WTC11 (cell line): ENCODE measurements around the gene AMOTL1. TPM values are rescaled to one million over a fixed set of nuclear protein-coding genes. Genes with fewer than 3 reads are reported as not detected.

Experiments
- ATAC-seq: fragments of 200-7000 bp; cut with Tn5 transposase; 2 replicates; pipeline ENCODE4 v1.10.0; 2021; ENCODE audit warnings: mild to moderate bottlenecking, moderate library complexity
- CTCF ChIA-PET: fragments of 300-600 bp; sonication (Branson Sonifier 250); formaldehyde crosslinking; loops from one replicate; lab custom pipeline; 2021; ENCODE audit warnings: antibody characterized with exemption; lab: Charles Lee
- POLR2A ChIA-PET: fragments of 350-600 bp; sonication (Branson Sonifier 250); formaldehyde crosslinking; loops from one replicate; lab custom pipeline; 2021; ENCODE audit warnings: antibody characterized with exemption; lab: Charles Lee
- DNase-seq: peaks from one replicate; pipeline ENCODE4 v3.0.0; 2021; ENCODE audit warnings: low spot score
- H3K27ac Mint-ChIP-seq: 2 replicates; pipeline ENCODE4 v1.8.0; 2021; ENCODE audit warnings: mixed read lengths
- H3K27me3 Mint-ChIP-seq: 2 replicates; pipeline ENCODE4 v1.8.0; 2021; ENCODE audit warnings: low read depth, mild to moderate bottlenecking, moderate library complexity, mixed read lengths
- H3K36me3 Mint-ChIP-seq: 2 replicates; pipeline ENCODE4 v1.8.0; 2021; ENCODE audit warnings: mixed read lengths
- H3K4me1 Mint-ChIP-seq: 2 replicates; pipeline ENCODE4 v1.8.0; 2022; ENCODE audit warnings: mixed read lengths
- H3K4me3 Mint-ChIP-seq: 2 replicates; pipeline ENCODE4 v1.8.0; 2021; ENCODE audit warnings: mild to moderate bottlenecking, moderate library complexity, mixed read lengths
- H3K9me3 Mint-ChIP-seq: 2 replicates; pipeline ENCODE4 v1.8.0; 2021; ENCODE audit warnings: mixed read lengths
- CDX4 ChIP-seq: fragments of 250-450 bp; sonication (Bioruptor Pico); IDR thresholded peaks from 2 replicates; pipeline ENCODE4 v1.9.0; 2021; ENCODE audit warnings: moderate library complexity, mild to moderate bottlenecking, inconsistent platforms, borderline replicate concordance
- CREB1 ChIP-seq: sonication (generic); formaldehyde crosslinking; IDR thresholded peaks from 2 replicates; pipeline ENCODE4 v1.8.0; 2023; ENCODE audit warnings: mild to moderate bottlenecking, missing genetic modification reagents
- E2F4 ChIP-seq: sonication (generic); formaldehyde crosslinking; IDR thresholded peaks from 2 replicates; pipeline ENCODE4 v1.8.1; 2022; ENCODE audit warnings: low read depth, mild to moderate bottlenecking, moderate library complexity, missing genetic modification reagents, borderline replicate concordance
- E2F5 ChIP-seq: sonication (generic); formaldehyde crosslinking; IDR thresholded peaks from 2 replicates; pipeline ENCODE4 v1.8.1; 2022; ENCODE audit warnings: mild to moderate bottlenecking, moderate library complexity, missing genetic modification reagents
- ERG ChIP-seq: fragments of 250-450 bp; sonication (Bioruptor Pico); IDR thresholded peaks from 2 replicates; pipeline ENCODE4 v1.8.0; 2021; ENCODE audit warnings: mild to moderate bottlenecking
- FOXJ3 ChIP-seq: sonication (generic); formaldehyde crosslinking; IDR thresholded peaks from 2 replicates; pipeline ENCODE4 v1.9.0; 2021; ENCODE audit warnings: missing genetic modification reagents, mild to moderate bottlenecking, borderline replicate concordance
- FOXK1 ChIP-seq: sonication (generic); formaldehyde crosslinking; IDR thresholded peaks from 2 replicates; pipeline ENCODE4 v1.8.0; 2022; ENCODE audit warnings: mild to moderate bottlenecking, moderate library complexity, missing genetic modification reagents
- FOXP1 ChIP-seq: sonication (generic); formaldehyde crosslinking; IDR thresholded peaks from 2 replicates; pipeline ENCODE4 v1.8.0; 2022; ENCODE audit warnings: missing genetic modification reagents, mild to moderate bottlenecking, moderate library complexity, borderline replicate concordance
- GRHL2 ChIP-seq: fragments of 250-450 bp; sonication (Bioruptor Pico); IDR thresholded peaks from 2 replicates; pipeline ENCODE4 v1.8.0; 2022; ENCODE audit warnings: mild to moderate bottlenecking, moderate library complexity; ENCODE audit not compliant: insufficient replicate concordance, severe bottlenecking
- HMGXB4 ChIP-seq: sonication (generic); formaldehyde crosslinking; IDR thresholded peaks from 2 replicates; pipeline ENCODE4 v1.8.1; 2023; ENCODE audit warnings: mild to moderate bottlenecking, moderate library complexity, missing genetic modification reagents
- IRF1 ChIP-seq: sonication (generic); formaldehyde crosslinking; IDR thresholded peaks from 2 replicates; pipeline ENCODE4 v1.8.0; 2023; ENCODE audit warnings: missing genetic modification reagents
- IRF2 ChIP-seq: sonication (generic); formaldehyde crosslinking; IDR thresholded peaks from 2 replicates; pipeline ENCODE4 v1.8.0; 2022; ENCODE audit warnings: low read depth, missing genetic modification reagents, borderline replicate concordance
- JAZF1 ChIP-seq: fragments of 250-450 bp; sonication (Bioruptor Pico); IDR thresholded peaks from 2 replicates; pipeline ENCODE4 v1.9.0; 2021; ENCODE audit warnings: moderate library complexity, mild to moderate bottlenecking, inconsistent platforms
- KAT7 ChIP-seq: sonication (generic); formaldehyde crosslinking; IDR thresholded peaks from 2 replicates; pipeline ENCODE4 v1.8.1; 2023; ENCODE audit warnings: missing genetic modification reagents, mild to moderate bottlenecking, borderline replicate concordance
- MAX ChIP-seq: sonication (generic); formaldehyde crosslinking; IDR thresholded peaks from 2 replicates; pipeline ENCODE4 v1.8.0; 2022; ENCODE audit warnings: mild to moderate bottlenecking, missing genetic modification reagents
- NFE2L1 ChIP-seq: sonication (generic); formaldehyde crosslinking; IDR thresholded peaks from 2 replicates; pipeline ENCODE4 v1.8.1; 2023; ENCODE audit warnings: missing genetic modification reagents
- NR3C1 ChIP-seq: sonication (generic); formaldehyde crosslinking; conservative IDR thresholded peaks from 2 replicates; pipeline ENCODE4 v1.8.1; 2023; ENCODE audit warnings: low read depth, mild to moderate bottlenecking, missing genetic modification reagents
- PREB ChIP-seq: sonication (generic); formaldehyde crosslinking; IDR thresholded peaks from 2 replicates; pipeline ENCODE4 v1.8.1; 2022; ENCODE audit warnings: mild to moderate bottlenecking, missing genetic modification reagents, moderate library complexity, borderline replicate concordance
- SMAD3 ChIP-seq: sonication (generic); formaldehyde crosslinking; IDR thresholded peaks from 2 replicates; pipeline ENCODE4 v1.8.0; 2022; ENCODE audit warnings: missing genetic modification reagents, mild to moderate bottlenecking, borderline replicate concordance
- SMAD4 ChIP-seq: sonication (generic); formaldehyde crosslinking; IDR thresholded peaks from 2 replicates; pipeline ENCODE4 v1.8.0; 2022; ENCODE audit warnings: mild to moderate bottlenecking, missing genetic modification reagents
- ZBTB21 ChIP-seq: sonication (generic); formaldehyde crosslinking; IDR thresholded peaks from 2 replicates; pipeline ENCODE4 v1.8.1; 2023; ENCODE audit warnings: mild to moderate bottlenecking, missing genetic modification reagents, borderline replicate concordance
- ZNF138 ChIP-seq: sonication (generic); formaldehyde crosslinking; conservative IDR thresholded peaks from 2 replicates; pipeline ENCODE4 v1.8.1; 2022; ENCODE audit warnings: mild to moderate bottlenecking, moderate library complexity, missing genetic modification reagents
- ZNF671 ChIP-seq: fragments of 250-450 bp; sonication (Bioruptor Pico); IDR thresholded peaks from 2 replicates; pipeline ENCODE4 v1.8.0; 2021; ENCODE audit warnings: mild to moderate bottlenecking
- total RNA-seq: library from RNA; stranded (reverse); gene quantifications from 3 replicates; pipeline ENCODE4 v1.2.3, GENCODE V29; 2021

AMOTL1 gene
- total RNA-seq, 1 experiment from 2014 or later: 39.8 TPM

GRCh38 chr11:94795476-94796189, 27.5 kb downstream of the AMOTL1 start:
- Mint-ChIP-seq H3K27ac (no peak overlapping the region), H3K27me3 (no peaks in the 10 kb centered on the region), H3K4me3 (no peak overlapping the region), H3K36me3 (peaks cover 12% of the 10 kb centered on the region; the same call in 1 of the 2 replicates), H3K9me3 (peaks cover 5% of the 10 kb centered on the region), H3K4me1 (peaks cover 13% of the 10 kb centered on the region)
- ChIA-PET POLR2A (no interaction called here), CTCF (interaction anchor here (1.3 to 1.5 kb wide), 2 partner anchors 9 to 173 kb away, joined by 4 read pairs; no protein-coding TSS in a partner anchor)
- TF ChIP-seq CREB1 (CRISPR knock-in tag) (no peak), CDX4 (CRISPR knock-in tag) (no peak), NR3C1 (CRISPR knock-in tag) (no peak), E2F4 (CRISPR knock-in tag) (no peak), ZNF671 (CRISPR knock-in tag) (no peak), IRF2 (no peak), MAX (CRISPR knock-in tag) (no peak), ZNF138 (CRISPR knock-in tag) (no peak), E2F5 (CRISPR knock-in tag) (no peak), GRHL2 (CRISPR knock-in tag) (no peak), FOXP1 (no peak), ERG (no peak), FOXK1 (CRISPR knock-in tag) (no peak), ZBTB21 (CRISPR knock-in tag) (no peak), NFE2L1 (CRISPR knock-in tag) (no peak), SMAD4 (CRISPR knock-in tag) (no peak), JAZF1 (CRISPR knock-in tag) (no peak), PREB (CRISPR knock-in tag) (no peak), SMAD3 (CRISPR knock-in tag) (no peak)
- no peak for DNase-seq
- ATAC-seq: no peak

- CTCF ChIA-PET: interaction anchor here (1.5 kb wide), 1 partner anchor 10 kb away, joined by 4 read pairs; no protein-coding TSS in a partner anchor
- DNase-seq: no peak
- TF ChIP-seq HMGXB4 (CRISPR knock-in tag) (no peak), IRF1 (CRISPR knock-in tag) (no peak), E2F5 (CRISPR knock-in tag) (no peak), FOXJ3 (CRISPR knock-in tag) (no peak), KAT7 (CRISPR knock-in tag) (no peak)
These were observed 28.0 kb downstream of the AMOTL1 start for GRCh38 chr11:94796190-94796580.

More at GRCh38 chr11:94796190-94796580, 28.0 kb downstream of the AMOTL1 start:
- POLR2A ChIA-PET: no interaction called here
- peaks cover 10% of the 10 kb centered on the region for H3K4me1 Mint-ChIP-seq
- no peaks in the 10 kb centered on the region for H3K27me3 Mint-ChIP-seq
- H3K27ac Mint-ChIP-seq: no peak overlapping the region
- peaks cover 16% of the 10 kb centered on the region for H3K36me3 Mint-ChIP-seq
- no peak for ATAC-seq
- H3K9me3 Mint-ChIP-seq: peaks cover 5% of the 10 kb centered on the region
- H3K4me3 Mint-ChIP-seq: no peak overlapping the region
